ENCODE measurements around the gene ZNF438. TPM values are rescaled to one million over a fixed set of nuclear protein-coding genes. Genes with fewer than 3 reads are reported as not detected.

The ZNF438 gene
- total and polyA plus RNA-seq, 2 of the 13 experiments (the other 11 are each of a cell fraction or from before 2014, with no cell fraction given) = 0.75 to 0.83 TPM

DNA sequence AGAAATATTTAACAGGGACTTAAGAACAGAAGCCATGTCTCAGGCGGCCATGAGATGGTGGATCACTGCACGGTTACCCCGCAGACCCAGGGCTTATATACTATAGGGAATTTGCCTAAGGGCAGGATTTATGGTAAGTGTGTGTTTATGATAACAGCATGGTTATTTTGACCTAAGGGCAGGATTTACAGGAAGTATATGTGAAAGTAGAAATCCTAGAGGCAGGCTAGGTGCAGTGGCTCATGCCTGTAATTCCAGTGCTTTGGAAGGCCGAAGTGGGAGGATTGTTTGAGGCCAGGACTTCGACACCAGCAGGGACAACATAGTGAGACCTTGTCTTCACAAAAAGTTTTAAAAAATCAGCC lies 43.0 kb upstream of the ZNF438 start (continued):
- TF ChIP-seq ZSCAN22 (CRISPR knock-in tag; IDR thresholded peaks at IDR 0.05) = no peak
- TF ChIP-seq MATR3 (CRISPR knock-in tag; IDR thresholded peaks at IDR 0.05) = no peak
- TF ChIP-seq ZNF337 (CRISPR knock-in tag; IDR thresholded peaks at IDR 0.05; ENCODE audit: borderline replicate concordance, low read depth) = no peak
- TF ChIP-seq EHMT2 (IDR thresholded peaks at IDR 0.05; ENCODE audit: borderline replicate concordance, low read depth, low read length) = no peak
- no peak for TF ChIP-seq ZNF629 (CRISPR knock-in tag; conservative IDR thresholded peaks at IDR 0.05)
- TF ChIP-seq, protein P1, sequence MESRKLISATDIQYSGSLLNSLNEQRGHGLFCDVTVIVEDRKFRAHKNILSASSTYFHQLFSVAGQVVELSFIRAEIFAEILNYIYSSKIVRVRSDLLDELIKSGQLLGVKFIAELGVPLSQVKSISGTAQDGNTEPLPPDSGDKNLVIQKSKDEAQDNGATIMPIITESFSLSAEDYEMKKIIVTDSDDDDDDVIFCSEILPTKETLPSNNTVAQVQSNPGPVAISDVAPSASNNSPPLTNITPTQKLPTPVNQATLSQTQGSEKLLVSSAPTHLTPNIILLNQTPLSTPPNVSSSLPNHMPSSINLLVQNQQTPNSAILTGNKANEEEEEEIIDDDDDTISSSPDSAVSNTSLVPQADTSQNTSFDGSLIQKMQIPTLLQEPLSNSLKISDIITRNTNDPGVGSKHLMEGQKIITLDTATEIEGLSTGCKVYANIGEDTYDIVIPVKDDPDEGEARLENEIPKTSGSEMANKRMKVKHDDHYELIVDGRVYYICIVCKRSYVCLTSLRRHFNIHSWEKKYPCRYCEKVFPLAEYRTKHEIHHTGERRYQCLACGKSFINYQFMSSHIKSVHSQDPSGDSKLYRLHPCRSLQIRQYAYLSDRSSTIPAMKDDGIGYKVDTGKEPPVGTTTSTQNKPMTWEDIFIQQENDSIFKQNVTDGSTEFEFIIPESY (CRISPR knock-in tag; IDR thresholded peaks at IDR 0.05) = no peak
- TF ChIP-seq NONO (IDR thresholded peaks at IDR 0.05) = no peak
- no peak for TF ChIP-seq NONO (CRISPR knock-in tag; conservative IDR thresholded peaks at IDR 0.05)
- no peak for TF ChIP-seq ZNF839 (CRISPR knock-in tag; IDR thresholded peaks at IDR 0.05; ENCODE audit: borderline replicate concordance)
- no peak for TF ChIP-seq ZNF256 (CRISPR knock-in tag; conservative IDR thresholded peaks at IDR 0.05)
- TF ChIP-seq KAT2B (IDR thresholded peaks at IDR 0.05; ENCODE audit: borderline replicate concordance, low read depth, low read length) = no peak
- TF ChIP-seq ZBTB38 (CRISPR knock-in tag; IDR thresholded peaks at IDR 0.05) = no peak
- TF ChIP-seq ZNF782 (CRISPR knock-in tag; IDR thresholded peaks at IDR 0.05; ENCODE audit: borderline replicate concordance) = no peak
- no peak for TF ChIP-seq CHD4 (IDR thresholded peaks at IDR 0.05; ENCODE audit: borderline replicate concordance, low read length)

Measured in HepG2 (cell line).